Activated naive CD8-positive, alpha-beta T cell treated with anti-CD3 and anti-CD28 coated beads for 36 hours (primary cell): Measurements from ENCODE around the gene MOB3C. TPM values are rescaled to one million over a fixed set of nuclear protein-coding genes. Genes with fewer than 3 reads are reported as not detected.

Source experiments
- total RNA-seq, 2 experiments: library from RNA; stranded (reverse); gene quantifications; one replicate each; pipeline ENCODE4 v1.2.3, GENCODE V29; 2021

The MOB3C gene
- total RNA-seq, 2 experiments from 2014 or later: 8.7 TPM

Other genes starting within 250 kb of the MOB3C start
- 1 to 10 TPM; 2.8 to 3.4 TPM for gene FAAH, start 222.5 kb downstream of the MOB3C start, total RNA-seq
- not detected for gene DMBX1, start 127.0 kb downstream of the MOB3C start, total RNA-seq
- gene KNCN, start 65.2 kb downstream of the MOB3C start, total RNA-seq: not detected
- 10 to 100 TPM; 23.0 to 23.4 TPM for gene MKNK1, start 12.5 kb downstream of the MOB3C start, total RNA-seq
- 10 to 100 TPM; 45.0 to 46.6 TPM for gene ATPAF1, start 51.6 kb upstream of the MOB3C start, total RNA-seq
- not detected for gene TEX38, start 55.0 kb upstream of the MOB3C start, total RNA-seq
- gene EFCAB14, start 102.3 kb upstream of the MOB3C start, total RNA-seq: 10 to 100 TPM; 38.3 to 42.5 TPM
- not detected for gene CYP4B1, start 182.2 kb upstream of the MOB3C start, total RNA-seq